NCI-H1092 treated with DMSO at 0.1 percent for 48 hours (cell line): ENCODE data around the gene SALL3.

ENCODE experiments used
- DNase-seq: peaks from one replicate; lab custom pipeline; 2025; lab: John Stamatoyannopoulos, UW

SALL3 gene

GRCh38 chr18:79006106-79006795 is 26.6 kb downstream of the SALL3 start:
- DNase-seq: no peak

GRCh38 chr18:79007440-79007839 is 27.8 kb downstream of the SALL3 start:
- no peak for DNase-seq

- no peak for DNase-seq
Observed at GRCh38 chr18:79008356-79008940, 28.8 kb downstream of the SALL3 start.

- DNase-seq: no peak
Observed at GRCh38 chr18:79010802-79011201, 31.2 kb downstream of the SALL3 start.

GRCh38 chr18:79011300-79011870 is 31.8 kb downstream of the SALL3 start:
- DNase-seq: no peak

DNA sequence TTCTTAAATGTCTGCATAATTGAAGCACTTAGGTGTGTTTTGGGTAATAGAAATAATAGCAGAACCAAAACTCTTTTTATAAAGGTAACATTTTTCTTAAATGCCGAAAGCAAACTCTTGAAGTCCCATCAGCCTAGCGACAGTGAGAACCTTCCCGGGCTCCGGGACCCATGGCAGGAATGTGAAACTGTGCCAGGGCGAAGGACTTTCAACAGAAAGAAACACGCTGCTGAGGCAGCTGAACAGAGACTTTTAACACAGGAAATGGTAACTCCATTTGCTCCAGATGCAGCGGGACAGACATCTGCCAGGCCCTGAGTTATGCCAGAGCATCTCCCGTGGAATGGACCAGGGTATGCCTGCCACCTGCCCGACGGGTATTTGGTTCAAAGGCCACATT is 34.3 kb downstream of the SALL3 start:
- no peak for DNase-seq

GRCh38 chr18:79018911-79019310 is 39.3 kb downstream of the SALL3 start:
- DNase-seq: no peak

- DNase-seq: no peak
Observed at GRCh38 chr18:79019881-79020280, 40.3 kb downstream of the SALL3 start.

GRCh38 chr18:79022603-79023002 is 43.0 kb downstream of the SALL3 start:
- DNase-seq: no peak

DNA sequence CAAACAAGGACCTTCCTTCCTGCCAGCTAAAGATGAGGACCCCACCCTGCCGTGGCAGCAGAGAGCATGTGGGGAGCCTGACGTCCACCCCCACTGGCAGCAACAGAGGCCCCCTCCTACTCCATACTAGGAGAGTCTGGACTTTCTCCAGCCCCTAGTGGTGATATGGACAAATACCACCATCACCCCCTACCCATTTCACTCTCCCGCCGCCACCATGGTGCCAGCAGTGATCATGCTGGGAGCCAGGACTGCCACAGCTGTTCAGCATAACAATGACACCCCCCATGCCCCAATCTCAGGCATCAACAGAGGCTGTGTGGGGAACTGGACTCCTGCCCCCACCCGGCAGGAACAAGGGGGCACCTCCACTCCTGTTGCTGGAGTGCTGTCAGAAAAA is 46.9 kb downstream of the SALL3 start:
- DNase-seq: no peak

GRCh38 chr18:79030680-79031079 is 51.1 kb downstream of the SALL3 start:
- DNase-seq: no peak

DNA sequence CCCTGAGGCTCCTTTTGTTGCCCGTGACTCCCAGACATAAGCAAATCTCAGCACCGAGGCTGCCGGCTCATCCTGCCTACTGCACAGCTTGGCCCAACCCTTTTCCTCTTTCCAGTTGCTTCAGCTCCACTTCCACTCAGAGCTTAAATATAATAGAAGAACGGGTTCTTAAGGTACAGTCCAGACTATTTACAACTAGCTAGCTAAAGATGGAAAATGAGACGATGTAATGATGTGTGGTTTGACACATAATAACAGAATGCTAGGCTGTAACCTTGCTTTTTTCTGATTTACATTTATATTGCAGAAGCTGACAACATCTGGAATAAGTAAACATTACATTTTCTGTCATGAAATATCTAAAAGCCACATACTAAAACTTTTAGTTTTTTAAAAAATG is 62.7 kb downstream of the SALL3 start:
- DNase-seq: no peak

DNA sequence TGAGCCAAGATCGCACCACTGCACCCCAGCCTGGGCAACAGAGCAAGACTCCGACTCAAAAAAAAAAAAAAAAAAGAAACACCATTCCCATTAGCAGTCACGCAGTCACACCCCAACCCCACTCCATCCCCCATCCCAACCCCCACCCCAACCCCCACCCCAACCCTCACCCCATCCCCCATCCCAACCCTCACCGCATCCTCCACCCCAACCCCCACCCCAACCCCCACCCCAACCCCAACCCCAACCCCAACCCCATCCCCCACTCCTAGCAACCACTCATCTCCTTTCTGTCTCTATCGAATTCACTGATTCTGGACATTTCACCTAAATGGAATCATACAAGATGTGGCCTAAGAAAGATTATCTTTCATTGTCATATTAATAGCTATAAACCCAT is 63.7 kb downstream of the SALL3 start:
- no peak for DNase-seq

DNA sequence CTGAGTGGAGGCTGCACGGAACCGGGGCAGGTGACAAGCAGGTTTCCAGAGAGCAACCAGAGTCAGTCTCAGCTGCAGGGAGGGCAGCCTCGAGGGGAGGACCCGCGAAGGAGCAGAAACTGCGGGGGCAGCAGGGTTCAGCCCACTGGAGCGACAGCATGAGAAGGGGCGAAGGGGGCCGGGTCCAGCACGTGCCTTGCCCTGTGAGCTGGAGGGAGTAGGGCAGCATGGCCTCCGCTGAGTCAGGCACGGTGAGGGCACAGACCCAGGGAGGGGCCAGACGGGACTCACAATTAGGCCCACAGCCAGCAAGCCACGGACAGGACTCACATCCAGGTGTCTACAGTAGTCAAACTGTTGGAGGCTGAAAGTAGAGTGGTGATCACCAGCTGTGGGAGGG is 66.9 kb downstream of the SALL3 start:
- DNase-seq: peak; percentile 44

- no peak for DNase-seq
Observed at GRCh38 chr18:79047556-79048244, 68.1 kb downstream of the SALL3 start.

GRCh38 chr18:79048245-79048632 is 68.6 kb downstream of the SALL3 start:
- DNase-seq: no peak

- DNase-seq: no peak
Observed at GRCh38 chr18:79049506-79049905, 69.9 kb downstream of the SALL3 start.
